SU-DHL-6 (cell line): ENCODE measurements around the gene CDC6.

Source experiments
- H2AFZ ChIP-seq: fragments of 200-600 bp; sonication (generic); 2 replicates; pipeline ENCODE4 v1.6.1; 2014; ENCODE audit warnings: low read depth, mild to moderate bottlenecking, moderate library complexity, mixed read lengths, antibody characterized with exemption, low read length; ENCODE audit not compliant: severe bottlenecking
- H3F3A ChIP-seq: fragments of 200-600 bp; shearing (Covaris generic); 2 replicates; pipeline ENCODE4 v1.6.0; 2016; ENCODE audit warnings: antibody characterized with exemption, mild to moderate bottlenecking; ENCODE audit not compliant: insufficient read depth
- H3K27ac ChIP-seq: fragments of 200-600 bp; sonication (generic); 2 replicates; pipeline ENCODE4 v1.5.1; 2016; ENCODE audit warnings: low read depth, mild to moderate bottlenecking, low read length, moderate library complexity, mixed read lengths
- H3K27me3 ChIP-seq: fragments of 200-600 bp; sonication (generic), shearing (Covaris generic); 2 replicates; pipeline ENCODE4 v1.6.0; 2014; ENCODE audit warnings: mild to moderate bottlenecking, low read length
- H3K36me3 ChIP-seq: fragments of 200-600 bp; sonication (generic); 2 replicates; pipeline ENCODE4 v1.6.1; 2014; ENCODE audit warnings: mild to moderate bottlenecking, low read length, mixed read lengths
- H3K4me2 ChIP-seq: fragments of 300-600, 200-600 bp; shearing (Covaris generic), sonication (generic); 2 replicates; pipeline ENCODE4 v1.6.0; 2014; ENCODE audit warnings: low read length, low read depth, mild to moderate bottlenecking; ENCODE audit not compliant: poor library complexity, severe bottlenecking
- H3K4me3 ChIP-seq: fragments of 200-600 bp; sonication (generic); 2 replicates; pipeline ENCODE4 v1.5.1; 2014; ENCODE audit warnings: antibody characterized with exemption, low read length, mild to moderate bottlenecking, mixed read lengths; ENCODE audit not compliant: insufficient read depth, poor library complexity, severe bottlenecking
- H3K79me2 ChIP-seq: fragments of 200-600 bp; sonication (generic); 2 replicates; pipeline ENCODE4 v1.6.1; 2014; ENCODE audit warnings: mild to moderate bottlenecking, low read length, moderate library complexity; ENCODE audit not compliant: insufficient read depth
- H3K9ac ChIP-seq: fragments of 200-600 bp; sonication (generic); 2 replicates; pipeline ENCODE4 v1.7.0; 2014; ENCODE audit warnings: mild to moderate bottlenecking, low read length
- H3K9me2 ChIP-seq: fragments of 200-600 bp; sonication (generic); replicated peaks from 2 replicates; pipeline ENCODE4 v1.6.1; 2014; ENCODE audit warnings: low read length; ENCODE audit not compliant: insufficient read depth
- H3K9me3 ChIP-seq: fragments of 200-600 bp; sonication (generic); 2 replicates; pipeline ENCODE4 v1.6.1; 2014; ENCODE audit warnings: low read length, mixed read lengths; ENCODE audit not compliant: insufficient read depth
- H4K20me1 ChIP-seq: fragments of 200-600 bp; sonication (generic); 2 replicates; pipeline ENCODE4 v1.6.1; 2014; ENCODE audit warnings: low read depth, mild to moderate bottlenecking, antibody characterized with exemption, low read length, moderate library complexity, mixed read lengths
- CTCF ChIP-seq: fragments of 200-600 bp; sonication (generic); IDR thresholded peaks from one replicate; pipeline ENCODE4 v1.5.1; 2017; ENCODE audit warnings: antibody characterized with exemption, mild to moderate bottlenecking, low read length, moderate library complexity; ENCODE audit not compliant: insufficient read depth, poor library complexity, severe bottlenecking
- EZH2phosphoT487 ChIP-seq: fragments of 200-600 bp; sonication (generic), shearing (Covaris generic); conservative IDR thresholded peaks from 2 replicates; pipeline ENCODE4 v1.6.1; 2018; ENCODE audit warnings: mild to moderate bottlenecking, antibody characterized with exemption, low read length, moderate library complexity, mixed read lengths

Gene CDC6

GRCh38 chr17:40323391-40324381 lies 36.0 kb downstream of the CDC6 start:
- Histone ChIP-seq H3K9me3 (no peaks in the 10 kb centered on the region), H3K9ac (peak overlapping the region; percentile 52), H3K27ac (peak overlapping the region; percentile 87), H3K9me2 (no peaks in the 10 kb centered on the region), H3K36me3 (no peaks in the 10 kb centered on the region), H3F3A (peaks cover 29% of the 10 kb centered on the region), H3K27me3 (no peaks in the 10 kb centered on the region), H4K20me1 (no peaks in the 10 kb centered on the region), H3K4me2 (peak overlapping the region; percentile 81), H3K4me3 (peak overlapping the region; percentile 40), H3K79me2 (peaks cover 61% of the 10 kb centered on the region), H2AFZ (no peak overlapping the region)
- no peak for TF ChIP-seq CTCF
- no peak for TF ChIP-seq EZH2phosphoT487

- H3K27me3 ChIP-seq: no peaks in the 10 kb centered on the region
- H3K27ac ChIP-seq: peak overlapping the region; percentile 61
- no peaks in the 10 kb centered on the region for H3K9me3 ChIP-seq
- no peak for TF ChIP-seq EZH2phosphoT487
- no peak for TF ChIP-seq CTCF
- H3K4me3 ChIP-seq: no peak overlapping the region
- no peak overlapping the region for H2AFZ ChIP-seq
- no peaks in the 10 kb centered on the region for H4K20me1 ChIP-seq
- H3K36me3 ChIP-seq: no peaks in the 10 kb centered on the region
- H3K79me2 ChIP-seq: peaks cover 50% of the 10 kb centered on the region
- peak overlapping the region; percentile 38 for H3K4me2 ChIP-seq
- no peak overlapping the region for H3K9ac ChIP-seq
- H3F3A ChIP-seq: peaks cover 29% of the 10 kb centered on the region
- no peaks in the 10 kb centered on the region for H3K9me2 ChIP-seq
These were observed 37.7 kb downstream of the CDC6 start for GRCh38 chr17:40325156-40326013.

GRCh38 chr17:40326014-40326831 lies 38.5 kb downstream of the CDC6 start:
- no peaks in the 10 kb centered on the region for H3K9me3 ChIP-seq

More at GRCh38 chr17:40326014-40326831, 38.5 kb downstream of the CDC6 start:
- Histone ChIP-seq H3K27ac (peak overlapping the region; percentile 61), H3K79me2 (peaks cover 41% of the 10 kb centered on the region), H3F3A (peaks cover 24% of the 10 kb centered on the region), H3K27me3 (no peaks in the 10 kb centered on the region), H3K36me3 (no peaks in the 10 kb centered on the region), H3K9ac (no peak overlapping the region), H3K4me2 (peak overlapping the region; percentile 38), H2AFZ (no peak overlapping the region), H3K4me3 (no peak overlapping the region), H3K9me2 (no peaks in the 10 kb centered on the region), H4K20me1 (no peaks in the 10 kb centered on the region)
- TF ChIP-seq CTCF (no peak), EZH2phosphoT487 (no peak)
